ENCODE results near the gene GPR143.

GPR143 gene

DNA sequence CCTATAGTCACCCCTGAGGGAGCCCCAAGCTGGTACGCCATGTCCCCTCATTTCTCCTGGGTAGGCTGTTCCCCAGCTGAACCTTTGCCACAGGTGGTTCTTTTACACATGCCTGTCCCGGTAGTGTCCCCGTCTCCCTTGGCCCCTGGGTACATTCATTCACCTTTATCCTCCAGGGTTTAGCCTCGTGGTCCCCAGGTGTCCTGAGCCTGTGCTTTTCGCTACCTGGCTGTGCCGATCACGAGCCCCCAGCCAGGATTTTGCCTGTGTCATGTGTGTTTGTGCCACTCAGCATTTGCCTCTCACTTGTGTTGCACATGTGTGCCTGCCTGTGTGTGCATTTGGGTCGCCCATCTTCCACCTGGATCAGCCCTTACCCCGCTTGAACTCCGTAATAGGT, 57.6 kb downstream of the GPR143 start:
- DNase-seq (ENCODE audit: low spot score), result no peak

- no peak for DNase-seq (ENCODE audit: low spot score)
These were observed 58.2 kb downstream of the GPR143 start for GRCh38 chrX:9707306-9708033.

- no peak for DNase-seq (ENCODE audit: low spot score)
These were observed 59.2 kb downstream of the GPR143 start for GRCh38 chrX:9706421-9706820.

- no peak for DNase-seq (ENCODE audit: low spot score)
These were observed 60.7 kb downstream of the GPR143 start for GRCh38 chrX:9704876-9705465.

- DNase-seq (ENCODE audit: low spot score), result no peak
These were observed 62.2 kb downstream of the GPR143 start for GRCh38 chrX:9703406-9703805.

DNA sequence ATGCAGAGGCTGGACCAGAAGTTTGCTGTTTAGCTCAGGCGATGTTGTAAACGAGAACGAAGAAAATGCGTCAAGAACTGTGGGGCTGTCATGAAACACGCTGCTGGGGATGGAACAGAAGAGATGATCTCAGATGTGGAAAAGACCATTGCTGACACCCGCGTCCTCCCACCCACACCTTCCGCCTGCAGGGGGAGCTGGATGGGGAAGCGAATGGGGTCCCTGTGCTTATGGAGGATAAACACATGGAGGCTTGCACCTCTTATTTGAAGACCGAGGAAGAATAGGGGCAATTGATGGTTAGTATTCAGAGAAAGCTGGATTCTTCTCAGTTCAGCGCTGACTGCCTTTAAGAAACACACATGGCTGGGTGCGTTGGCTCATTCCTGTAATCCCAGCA, 63.9 kb downstream of the GPR143 start:
- no peak for DNase-seq (ENCODE audit: low spot score)

DNA sequence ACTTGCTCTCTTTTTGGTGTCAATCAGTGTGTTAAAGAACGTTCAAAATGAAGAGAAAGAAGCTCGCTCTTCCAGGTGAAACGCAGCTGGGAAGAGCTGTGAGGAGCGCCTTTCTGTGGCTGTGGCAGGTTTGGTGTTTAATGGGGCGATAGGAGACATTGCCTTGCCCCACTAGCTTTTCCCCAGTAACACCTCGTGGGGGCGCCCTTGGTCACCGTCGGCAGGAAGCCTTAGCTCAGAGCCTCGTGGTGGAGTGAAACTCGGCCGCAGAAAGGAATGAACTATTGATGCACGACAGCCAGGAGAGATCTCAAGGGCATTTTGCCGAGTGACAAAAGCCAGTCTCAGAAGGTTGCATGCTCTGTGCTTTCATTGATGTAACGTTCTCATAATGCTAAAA, 65.1 kb downstream of the GPR143 start:
- DNase-seq (ENCODE audit: low spot score), result no peak

DNA sequence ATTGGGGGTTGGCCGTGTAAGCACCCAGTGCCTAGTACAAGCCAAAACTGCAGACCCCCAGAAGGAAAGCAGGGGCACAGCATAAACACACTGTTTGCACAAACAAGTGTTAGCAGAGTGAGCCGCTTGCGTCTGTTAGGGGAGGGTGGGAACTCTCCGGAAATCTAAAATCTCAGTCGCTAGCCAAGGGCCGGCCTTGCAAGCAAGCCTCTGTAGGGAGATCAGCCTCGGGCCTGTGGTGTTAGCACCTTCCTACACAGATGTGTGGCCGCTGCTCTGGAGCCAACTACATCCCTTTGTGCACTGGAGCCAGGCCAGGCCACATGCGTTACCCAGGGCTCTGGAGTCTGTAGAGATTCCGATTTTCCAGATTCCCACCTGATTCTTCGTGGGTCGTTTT, 67.1 kb downstream of the GPR143 start:
- DNase-seq (ENCODE audit: low spot score), result no peak

- DNase-seq (ENCODE audit: low spot score), result peak; percentile 4
These were observed 72.2 kb downstream of the GPR143 start for GRCh38 chrX:9693307-9694001.

DNA sequence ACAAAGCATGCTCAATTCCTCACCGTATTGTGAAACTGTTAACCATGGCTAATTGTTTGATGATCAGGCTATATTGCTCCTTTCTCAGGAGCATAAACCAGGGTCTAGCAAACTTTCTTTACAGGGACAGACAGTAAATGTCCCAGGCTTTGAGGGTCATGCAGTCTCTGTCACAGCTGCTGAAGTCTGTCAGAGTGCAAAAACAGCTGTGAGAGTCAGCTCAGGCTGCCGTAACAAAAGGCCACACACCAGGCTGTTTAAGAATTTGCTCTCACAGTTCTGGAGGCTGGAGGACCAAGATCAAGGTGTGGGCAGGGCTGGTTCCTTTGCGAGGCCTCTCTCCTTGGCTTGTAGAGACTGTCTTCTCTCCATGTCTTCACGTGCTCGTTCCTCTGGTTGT, 75.6 kb downstream of the GPR143 start:
- DNase-seq (ENCODE audit: low spot score), result no peak

DNA sequence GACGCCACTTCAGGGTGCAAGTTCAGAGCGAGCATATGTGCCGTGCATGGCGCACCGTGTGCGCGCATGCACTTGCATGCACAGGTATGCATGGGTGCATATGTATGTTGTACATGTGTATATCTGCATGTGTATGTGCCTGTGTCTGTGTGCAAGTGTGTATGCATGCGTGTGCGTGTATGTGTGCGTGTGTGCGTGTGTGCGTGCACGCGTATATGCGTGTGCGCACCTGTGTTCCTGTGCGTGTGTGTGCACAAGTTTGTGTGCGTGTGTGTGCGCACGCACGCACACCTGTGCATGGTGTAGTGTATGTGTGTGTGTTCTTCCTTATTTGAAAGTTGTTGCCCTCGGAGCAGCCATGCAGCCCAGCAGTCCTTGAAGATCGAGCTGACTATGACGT, 76.8 kb downstream of the GPR143 start:
- DNase-seq (ENCODE audit: low spot score), result no peak

- no peak for DNase-seq (ENCODE audit: low spot score)
These were observed 77.7 kb downstream of the GPR143 start for GRCh38 chrX:9687899-9688298.

DNA sequence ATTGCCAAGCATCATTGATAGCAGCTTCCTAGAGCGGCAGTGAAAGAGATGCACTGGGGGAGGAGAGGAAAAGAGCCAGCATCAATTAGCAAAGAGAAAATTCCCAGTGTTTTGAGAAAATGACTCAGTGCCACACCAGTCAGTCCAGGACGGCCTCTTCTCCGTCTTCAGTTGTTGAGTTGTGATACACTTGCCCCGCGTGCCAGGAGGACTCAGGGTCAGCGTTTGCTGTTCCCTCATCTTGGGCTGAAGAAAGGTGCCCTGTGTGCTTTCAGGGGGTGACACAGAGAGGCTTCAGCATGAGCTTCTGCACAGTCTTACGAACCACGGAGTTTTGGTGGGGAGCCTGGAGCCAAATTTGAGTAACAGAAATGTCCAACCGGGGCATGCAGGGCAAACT, 82.3 kb downstream of the GPR143 start:
- DNase-seq (ENCODE audit: low spot score), result no peak

DNA sequence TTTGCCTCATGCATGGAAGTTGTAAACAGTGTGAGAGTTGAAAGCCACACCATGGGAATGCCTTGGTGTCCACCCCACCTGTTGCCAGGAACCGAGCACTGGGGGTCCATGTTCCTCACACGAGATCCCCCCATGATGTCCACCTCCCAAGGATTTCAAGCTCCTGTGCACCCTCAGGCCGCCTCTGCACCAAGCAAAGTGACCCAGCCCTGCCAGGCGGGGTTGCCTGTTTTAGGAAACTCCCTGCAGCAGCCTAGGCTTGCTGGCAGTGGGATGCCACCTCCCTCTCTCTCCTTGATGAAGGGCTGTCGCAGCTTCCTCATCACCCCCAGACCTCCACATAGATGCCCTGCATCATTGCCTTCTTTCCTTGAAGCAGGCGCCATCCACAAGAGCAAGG, 82.8 kb downstream of the GPR143 start:
- no peak for DNase-seq (ENCODE audit: low spot score)

GRCh38 chrX:9682456-9682855, 83.2 kb downstream of the GPR143 start:
- no peak for DNase-seq (ENCODE audit: low spot score)

DNA sequence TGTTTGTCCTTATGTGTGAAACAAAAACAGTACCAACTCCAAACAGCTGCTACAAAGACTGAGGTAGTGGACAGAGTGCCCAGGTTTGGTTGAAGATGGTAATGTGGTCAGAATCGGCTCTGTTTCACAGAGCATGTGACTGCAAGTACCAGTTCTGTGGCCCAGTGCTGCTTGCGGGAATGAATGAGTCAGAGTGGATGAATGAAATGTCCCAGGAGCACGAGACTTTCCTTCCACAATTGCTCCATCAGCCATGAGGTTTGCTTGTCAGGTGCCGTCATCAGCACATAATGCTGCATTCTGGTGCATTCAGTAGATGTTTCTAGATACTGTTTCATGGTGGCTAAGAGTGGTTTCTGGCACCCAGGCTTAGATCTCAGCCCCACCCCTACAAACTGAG, 84.2 kb downstream of the GPR143 start:
- DNase-seq (ENCODE audit: low spot score), result no peak

DNA sequence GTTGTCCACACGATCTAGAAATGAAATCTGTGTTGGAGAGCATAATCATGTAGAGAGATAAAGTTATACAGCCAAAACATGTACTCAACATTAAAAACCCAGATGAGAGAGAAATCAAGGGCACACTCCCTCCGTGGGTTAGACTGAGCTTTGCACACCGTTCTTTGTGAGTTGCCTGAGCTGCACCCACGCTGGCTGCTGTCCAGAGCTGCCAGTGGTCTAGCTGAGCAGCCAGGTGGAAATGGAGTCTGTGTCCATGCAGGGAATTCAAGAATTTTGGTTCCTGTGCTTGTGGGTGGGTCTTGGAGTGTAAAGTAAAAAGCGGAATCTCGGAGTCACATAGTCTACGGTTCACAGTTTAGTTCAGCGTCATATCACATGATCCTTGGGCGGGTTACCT, 84.6 kb downstream of the GPR143 start:
- DNase-seq (ENCODE audit: low spot score), result no peak

DNA sequence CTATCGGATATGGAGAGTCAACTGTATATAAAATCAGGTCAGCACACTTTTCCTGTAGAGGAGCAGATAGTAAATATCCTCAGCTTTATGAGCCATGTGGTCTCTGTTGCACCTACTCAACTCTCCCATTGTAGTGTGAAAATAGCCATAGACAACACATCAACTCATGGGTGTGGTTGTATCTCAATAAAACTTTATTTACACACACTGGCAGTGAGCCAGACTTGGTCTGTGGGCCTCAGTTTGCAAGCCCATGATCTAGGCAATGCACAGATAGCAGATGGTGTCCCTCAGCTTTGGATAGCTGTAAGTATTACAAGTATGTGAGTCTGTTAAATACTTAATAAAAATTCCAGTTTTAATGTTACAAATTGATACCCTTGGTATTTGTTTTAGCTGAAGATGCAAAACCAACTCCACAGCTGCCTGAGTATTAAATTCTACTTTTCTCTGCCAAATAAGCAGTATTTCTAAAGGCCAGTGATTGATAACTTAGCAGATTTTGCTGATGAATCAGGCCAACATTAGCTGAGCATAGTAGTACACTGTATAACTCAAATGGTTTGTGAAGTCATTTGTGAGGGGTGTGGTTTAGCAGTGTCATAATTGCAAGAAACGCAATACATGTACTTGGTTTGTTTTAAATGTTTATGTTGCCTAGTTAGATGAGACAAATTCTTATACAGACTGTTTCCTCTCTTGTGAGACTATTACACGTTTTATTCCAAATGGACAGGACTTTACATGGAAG, 87.3 kb downstream of the GPR143 start:
- no peak for DNase-seq (ENCODE audit: low spot score)

DNA sequence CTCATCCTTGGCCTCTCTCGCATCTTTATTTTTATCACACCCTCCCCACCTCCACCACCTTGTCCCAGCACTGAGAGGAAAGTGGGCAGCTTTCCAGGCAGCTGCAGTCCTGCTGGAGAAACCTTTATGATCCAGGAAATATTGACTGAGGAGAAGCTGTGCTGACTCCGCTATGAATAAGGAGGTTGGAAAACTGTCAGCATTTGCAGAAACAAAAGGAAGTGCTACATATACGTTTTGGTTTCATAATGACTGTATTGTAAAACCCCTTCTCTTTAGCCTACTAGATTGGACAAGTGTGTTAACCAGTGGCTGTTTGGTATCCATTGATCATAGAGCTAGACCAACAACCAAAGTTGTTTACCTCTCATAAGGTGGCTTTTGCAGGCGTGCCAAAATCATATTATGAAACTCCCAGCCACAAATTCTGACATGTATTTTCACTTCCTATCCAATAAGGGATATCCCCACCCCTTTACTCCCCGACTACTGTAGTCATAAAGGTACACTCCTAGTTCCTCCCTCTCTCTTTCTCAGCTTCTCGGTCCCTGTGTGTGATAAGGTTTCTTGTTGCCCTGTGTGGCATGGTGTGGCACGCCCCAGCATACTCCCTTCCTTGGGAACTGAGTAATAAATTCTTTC, 88.4 kb downstream of the GPR143 start:
- peak; percentile 7 for DNase-seq (ENCODE audit: low spot score)

DNA sequence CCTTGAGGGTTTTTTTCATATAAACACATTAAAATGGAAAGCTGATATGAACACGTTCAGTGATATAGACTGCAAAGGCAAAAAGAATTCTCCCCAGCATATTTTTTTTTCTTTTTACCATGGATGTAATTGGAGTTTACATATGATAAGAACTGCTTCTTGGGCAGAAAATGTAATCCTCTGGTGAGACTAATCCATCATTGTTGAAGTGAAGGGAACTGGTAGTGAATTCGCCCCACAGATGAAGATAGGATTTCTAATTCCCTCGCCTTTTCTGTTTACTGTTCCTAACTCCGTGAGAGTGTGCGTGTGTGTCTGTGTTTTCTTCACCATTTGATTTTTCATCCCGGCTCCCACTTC, 88.9 kb downstream of the GPR143 start:
- DNase-seq (ENCODE audit: low spot score), result no peak

DNA sequence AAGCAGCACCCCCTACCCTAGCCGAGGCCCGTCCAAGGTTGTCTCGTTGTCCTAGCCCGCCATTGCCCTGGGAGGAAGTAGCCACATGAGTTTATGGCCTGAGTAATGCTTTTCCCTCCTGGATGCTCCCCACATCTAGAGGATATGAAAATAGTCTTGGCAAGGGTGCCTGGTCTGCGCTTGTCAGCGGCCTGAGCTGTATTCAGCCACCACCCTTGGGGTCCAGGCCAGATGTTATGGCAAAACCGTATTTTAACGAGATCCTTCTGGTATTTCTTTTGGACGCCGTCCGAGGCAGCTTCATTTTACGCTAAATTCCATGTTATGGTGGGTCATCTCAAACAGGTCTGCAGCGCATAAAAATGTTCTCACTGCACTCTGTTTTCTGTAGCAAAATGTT, 89.3 kb downstream of the GPR143 start:
- no peak for DNase-seq (ENCODE audit: low spot score)

All from CD4-positive, alpha-beta T cell treated with Interleukin-15 for 4 hours (primary cell).